HG03196 (cell line): ENCODE results near the gene TIRAP.

Experiments
- ATAC-seq: cut with Tn5 transposase; IDR thresholded peaks from one replicate; pipeline ENCODE4 v1.9.1; 2021; ENCODE audit not compliant: unreplicated experiment

TIRAP gene

DNA sequence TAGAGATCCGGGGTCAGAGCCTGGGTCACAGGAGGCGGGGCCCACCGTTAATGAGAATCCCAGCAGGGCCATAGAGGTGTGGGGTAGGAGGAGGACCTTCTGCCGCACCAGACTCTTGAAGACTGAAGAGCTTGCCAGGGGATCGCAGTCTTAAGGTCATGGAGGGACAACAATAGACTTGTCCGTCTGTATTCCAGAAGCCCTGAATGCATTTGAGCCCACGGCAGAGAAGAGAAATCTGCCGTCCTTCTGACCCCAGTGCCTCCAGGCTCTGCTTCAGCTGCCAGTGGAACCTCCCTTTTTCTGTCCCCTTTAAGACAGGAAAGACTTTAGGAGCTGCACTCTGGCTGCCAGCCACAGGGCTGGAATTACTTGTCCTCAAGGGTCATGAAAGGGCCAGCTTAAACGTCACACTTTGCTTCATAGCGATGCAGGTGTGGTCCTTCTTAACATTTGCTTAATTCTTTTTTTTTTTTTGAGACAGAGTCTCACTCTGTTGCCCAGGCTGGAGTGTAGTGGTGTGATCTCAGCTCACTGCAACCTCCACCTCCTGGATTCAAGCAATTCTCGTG, 57.1 kb downstream of the TIRAP start:
- no peak for ATAC-seq

- no peak for ATAC-seq
Measured at GRCh38 chr11:126340960-126341606, 58.2 kb downstream of the TIRAP start.

DNA sequence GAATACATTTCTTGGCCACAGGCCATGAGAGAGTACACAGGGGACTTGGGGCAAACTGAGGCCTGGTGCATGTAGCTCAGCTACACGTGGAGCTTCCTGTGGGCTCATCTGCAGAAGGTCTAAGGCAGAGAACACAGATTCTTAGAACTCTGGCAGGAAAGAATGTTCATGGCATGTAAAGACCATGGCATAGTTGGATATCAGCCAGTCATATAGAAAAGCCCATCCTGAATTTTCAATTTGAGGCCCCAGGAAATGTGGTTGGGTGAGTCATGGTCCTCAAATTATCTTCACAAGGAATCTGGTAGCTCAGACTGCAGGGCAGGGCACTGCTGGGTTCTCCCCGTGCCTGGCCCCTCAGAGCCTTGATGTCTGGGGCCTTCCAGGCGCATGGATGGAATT, 58.9 kb downstream of the TIRAP start:
- no peak for ATAC-seq

GRCh38 chr11:126343051-126343450, 60.2 kb downstream of the TIRAP start:
- no peak for ATAC-seq
